CD4-positive, alpha-beta T cell (primary cell): ENCODE results near the gene ZNF77. TPM values are rescaled to one million over a fixed set of nuclear protein-coding genes. Genes with fewer than 3 reads are reported as not detected.
"Not testable (repeated sequence)": the region's sequence is repeated elsewhere in the genome, so short reads cannot be mapped to it uniquely, and the experiment has no call there.

ENCODE experiments used
- ATAC-seq: fragments of 200-7000 bp; cut with Tn5 transposase; one replicate; pipeline ENCODE4 v1.10.0; 2022; ENCODE audit warnings: mild to moderate bottlenecking; ENCODE audit not compliant: poor library complexity
- CTCF ChIA-PET: fragments of 350-600 bp; sonication (Branson Sonifier 250); formaldehyde crosslinking; loops from one replicate; lab custom pipeline; 2021; ENCODE audit warnings: antibody characterized with exemption, inconsistent platforms; lab: Charles Lee
- POLR2A ChIA-PET: fragments of 350-600 bp; sonication (Branson Sonifier 250); formaldehyde crosslinking; loops from one replicate; lab custom pipeline; 2021; ENCODE audit warnings: antibody characterized with exemption, inconsistent platforms; lab: Charles Lee
- DNase-seq, 14 experiments: peaks; one replicate each; pipeline ENCODE4 v3.0.0-alpha.2; 2013 to 2020; ENCODE audit warnings: mixed read lengths in 2 of 14
- H3K27ac ChIP-seq, 2 donors: one replicate each; pipeline versions ENCODE4 v1.5.1 to v1.7.0; 2013; ENCODE audit warnings: low read length in 2 of 2, low read depth in 1 of 2, mild to moderate bottlenecking in 1 of 2
- H3K27me3 ChIP-seq, 2 experiments: 1 replicate in 1 of 2; 2 replicates in 1 of 2; pipeline versions ENCODE4 v1.6.1 to v1.7.0; 2013; ENCODE audit warnings: low read length in 2 of 2, control low read depth in 1 of 2, mild to moderate bottlenecking in 1 of 2, moderate library complexity in 1 of 2; ENCODE audit not compliant: insufficient read depth in 2 of 2, control insufficient read depth in 1 of 2
- H3K36me3 ChIP-seq: one replicate; pipeline ENCODE4 v1.6.1; 2013; ENCODE audit warnings: low read length, control low read depth; ENCODE audit not compliant: insufficient read depth
- H3K4me1 ChIP-seq: one replicate; pipeline ENCODE4 v1.6.1; 2013; ENCODE audit warnings: low read length, control low read depth; ENCODE audit not compliant: insufficient read depth
- H3K4me3 ChIP-seq: one replicate; pipeline ENCODE4 v1.5.1; 2013; ENCODE audit warnings: mild to moderate bottlenecking, low read length, moderate library complexity
- H3K9me3 ChIP-seq, 2 experiments: 1 replicate in 1 of 2; 2 replicates in 1 of 2; pipeline versions ENCODE4 v1.6.1 to v1.7.0; 2013; ENCODE audit warnings: low read length in 2 of 2, mild to moderate bottlenecking in 2 of 2, control low read depth in 1 of 2, moderate library complexity in 1 of 2; ENCODE audit not compliant: control insufficient read depth in 1 of 2, insufficient read depth in 1 of 2
- H3K27ac Mint-ChIP-seq: one replicate; pipeline ENCODE4 v1.8.0; 2020; ENCODE audit warnings: mixed read lengths
- H3K27me3 Mint-ChIP-seq: one replicate; pipeline ENCODE4 v1.8.0; 2021; ENCODE audit warnings: mixed read lengths
- H3K36me3 Mint-ChIP-seq: one replicate; pipeline ENCODE4 v1.8.0; 2021; ENCODE audit warnings: low read depth, mixed read lengths
- H3K4me1 Mint-ChIP-seq: one replicate; pipeline ENCODE4 v1.8.0; 2021; ENCODE audit warnings: low read depth, mixed read lengths
- H3K4me3 Mint-ChIP-seq: one replicate; pipeline ENCODE4 v1.8.0; 2020; ENCODE audit warnings: mild to moderate bottlenecking, mixed read lengths
- H3K9me3 Mint-ChIP-seq: one replicate; pipeline ENCODE4 v1.8.0; 2020; ENCODE audit warnings: mixed read lengths
- intact Hi-C, 2 experiments: fragments of 100-400 bp; cut with DNase I in 1 of 2; cut with micrococcal nuclease in 1 of 2; formaldehyde crosslinking; loops; one replicate each; pipeline versions ENCODE4 v1.15.1 to v1.9.0; 2023 to 2025; cut with DNase I, micrococcal nuclease
- total RNA-seq, 174 experiments: library from RNA in 2 of 174; stranded (reverse) in 2 of 174; gene quantifications; one replicate each; pipeline ENCODE4 v1.2.3 and lab custom pipeline; 2021 to 2026
- TF ChIP-seq, protein P1 (sequence below): fragments of 200-600 bp; IDR thresholded peaks from one replicate; pipeline ENCODE4 v1.8.0; 2022; ENCODE audit warnings: antibody characterized with exemption, mild to moderate bottlenecking

Gene ZNF77
- total RNA-seq, 2 experiments from 2014 or later = 2.0 to 2.4 TPM

DNA sequence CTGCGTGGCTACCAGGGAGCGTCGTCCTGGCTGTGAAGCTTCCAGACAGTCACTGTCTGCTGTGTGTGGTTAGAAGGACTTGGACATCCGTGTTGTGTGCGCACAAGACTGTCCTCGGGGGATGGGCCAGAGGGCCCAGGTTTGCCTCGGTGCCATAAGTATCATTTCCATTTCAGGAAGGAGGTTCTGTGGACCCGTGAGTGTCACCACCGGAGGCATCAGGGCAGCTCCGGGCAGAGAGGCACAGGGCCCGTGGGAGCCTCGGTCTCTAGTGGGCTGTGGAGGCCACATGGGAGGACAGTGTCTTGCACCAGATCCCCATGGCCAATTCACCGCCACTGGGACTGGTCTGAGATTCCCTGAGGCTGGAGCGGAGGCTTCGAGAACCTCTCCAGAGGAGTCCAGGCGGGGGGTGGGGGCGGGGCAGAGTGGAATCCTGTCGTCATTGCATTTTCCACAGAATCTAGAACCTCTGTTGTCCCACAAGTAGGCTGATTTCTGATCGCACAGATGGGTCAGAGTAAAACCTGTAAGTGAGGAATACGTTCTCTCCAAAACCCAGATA, 38.1 kb downstream of the ZNF77 start:
- no peak overlapping the region for H3K4me3 Mint-ChIP-seq
- CTCF ChIA-PET = no interaction called here

DNA sequence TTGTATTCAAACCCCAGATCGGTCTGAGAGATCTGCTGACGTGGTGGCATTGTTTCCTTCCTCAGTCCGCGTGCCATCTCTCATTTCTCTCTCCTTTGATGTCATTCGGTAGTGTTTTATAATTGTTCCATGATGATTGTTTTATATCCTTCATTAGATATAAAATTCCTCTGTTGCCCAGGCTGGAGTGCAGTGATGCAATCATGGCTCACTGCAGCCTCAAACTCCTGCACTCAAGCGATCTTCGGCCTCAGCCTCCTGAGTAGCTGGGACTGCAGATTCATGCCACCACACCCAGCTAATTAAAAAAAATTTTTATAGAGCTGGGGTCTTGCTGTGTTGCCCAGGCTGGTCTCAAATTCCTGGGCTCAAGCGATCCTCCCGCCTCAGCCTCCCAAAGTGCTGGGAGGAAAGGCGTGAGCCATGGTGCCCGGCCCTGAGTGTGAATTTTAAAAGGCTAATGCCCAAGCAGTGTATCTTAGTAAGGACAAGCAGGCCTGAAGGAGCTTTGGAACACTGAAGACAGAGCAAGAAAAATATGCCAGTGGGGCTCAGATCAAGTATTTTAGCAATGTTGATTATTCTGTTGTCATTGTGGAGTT, 38.8 kb downstream of the ZNF77 start:
- Histone ChIP-seq H3K4me1 (peaks cover 11% of the 10 kb centered on the region), H3K27ac (no peak overlapping the region), H3K27me3 (no peaks in the 10 kb centered on the region), H3K9me3 (no peaks in the 10 kb centered on the region), H3K4me3 (no peak overlapping the region), H3K36me3 (no peaks in the 10 kb centered on the region)
- ChIA-PET CTCF (no interaction called here), POLR2A (interaction anchor here (0.6 kb wide), 1 partner anchor 1253 kb away, joined by 3 read pairs; no protein-coding TSS in a partner anchor)
- Mint-ChIP-seq H3K27ac (no peak overlapping the region), H3K9me3 (no peaks in the 10 kb centered on the region), H3K27me3 (no peaks in the 10 kb centered on the region), H3K4me3 (no peak overlapping the region), H3K4me1 (peaks cover 15% of the 10 kb centered on the region), H3K36me3 (no peaks in the 10 kb centered on the region)
- no peak for DNase-seq
- ATAC-seq = no peak
- intact Hi-C loops = no loop called here
- TF ChIP-seq, protein P1, sequence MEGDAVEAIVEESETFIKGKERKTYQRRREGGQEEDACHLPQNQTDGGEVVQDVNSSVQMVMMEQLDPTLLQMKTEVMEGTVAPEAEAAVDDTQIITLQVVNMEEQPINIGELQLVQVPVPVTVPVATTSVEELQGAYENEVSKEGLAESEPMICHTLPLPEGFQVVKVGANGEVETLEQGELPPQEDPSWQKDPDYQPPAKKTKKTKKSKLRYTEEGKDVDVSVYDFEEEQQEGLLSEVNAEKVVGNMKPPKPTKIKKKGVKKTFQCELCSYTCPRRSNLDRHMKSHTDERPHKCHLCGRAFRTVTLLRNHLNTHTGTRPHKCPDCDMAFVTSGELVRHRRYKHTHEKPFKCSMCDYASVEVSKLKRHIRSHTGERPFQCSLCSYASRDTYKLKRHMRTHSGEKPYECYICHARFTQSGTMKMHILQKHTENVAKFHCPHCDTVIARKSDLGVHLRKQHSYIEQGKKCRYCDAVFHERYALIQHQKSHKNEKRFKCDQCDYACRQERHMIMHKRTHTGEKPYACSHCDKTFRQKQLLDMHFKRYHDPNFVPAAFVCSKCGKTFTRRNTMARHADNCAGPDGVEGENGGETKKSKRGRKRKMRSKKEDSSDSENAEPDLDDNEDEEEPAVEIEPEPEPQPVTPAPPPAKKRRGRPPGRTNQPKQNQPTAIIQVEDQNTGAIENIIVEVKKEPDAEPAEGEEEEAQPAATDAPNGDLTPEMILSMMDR = no peak

More for the DNA sequence above, 38.1 kb downstream of the ZNF77 start:
- Histone ChIP-seq H3K4me1 (peaks cover 4% of the 10 kb centered on the region), H3K36me3 (no peaks in the 10 kb centered on the region), H3K27me3 (no peaks in the 10 kb centered on the region), H3K9me3 (no peaks in the 10 kb centered on the region), H3K4me3 (no peak overlapping the region), H3K27ac (no peak overlapping the region)
- DNase-seq = no peak
- ATAC-seq = no peak
- H3K27ac Mint-ChIP-seq = no peak overlapping the region
- H3K36me3 Mint-ChIP-seq = peaks cover 3% of the 10 kb centered on the region
- POLR2A ChIA-PET = interaction anchor here (0.6 kb wide), 1 partner anchor 1254 kb away, joined by 3 read pairs; no protein-coding TSS in a partner anchor
- no peaks in the 10 kb centered on the region for H3K27me3 Mint-ChIP-seq
- H3K9me3 Mint-ChIP-seq = no peaks in the 10 kb centered on the region
- TF ChIP-seq, protein P1 = no peak
- peaks cover 12% of the 10 kb centered on the region for H3K4me1 Mint-ChIP-seq
- intact Hi-C loops = no loop called here

DNA sequence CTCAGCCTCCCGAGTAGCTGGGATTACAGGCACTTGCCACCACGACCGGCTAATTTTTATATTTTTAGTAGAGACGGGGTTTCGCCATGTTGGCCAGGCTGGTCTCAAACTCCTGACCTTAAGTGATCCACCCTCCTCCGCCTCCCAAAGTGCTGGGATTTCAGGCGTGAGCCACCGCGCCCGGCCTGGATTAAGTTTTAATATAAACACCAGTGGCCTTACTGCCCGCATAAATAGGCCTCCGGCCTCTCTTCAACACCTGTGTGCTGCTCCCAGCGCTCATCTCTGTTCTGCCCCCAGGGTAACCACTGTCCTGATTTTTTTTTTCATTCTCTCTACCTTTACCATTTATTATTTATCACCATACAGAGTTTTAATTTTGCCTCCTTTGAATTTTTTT, 41.4 kb downstream of the ZNF77 start:
- H3K36me3 ChIP-seq, CTCF ChIA-PET, DNase-seq, H3K27me3 ChIP-seq, ATAC-seq, H3K4me3 Mint-ChIP-seq, POLR2A ChIA-PET, H3K27ac Mint-ChIP-seq, H3K4me3 ChIP-seq, H3K9me3 ChIP-seq, H3K27me3 Mint-ChIP-seq, H3K9me3 Mint-ChIP-seq, H3K27ac ChIP-seq, H3K36me3 Mint-ChIP-seq: not testable (repeated sequence)
- peaks cover 18% of the 10 kb centered on the region for H3K4me1 Mint-ChIP-seq
- peaks cover 20% of the 10 kb centered on the region for H3K4me1 ChIP-seq
- intact Hi-C loops = loop anchor here in 1 of 2 experiments (5.0 kb wide), 1 partner anchor 61 kb away; the partner anchor contains the start of gene ZNF555
